ENCODE data around the gene CES3.
"Not testable (repeated sequence)": the region's sequence is repeated elsewhere in the genome, so short reads cannot be mapped to it uniquely, and the experiment has no call there.

CES3 gene

GRCh38 chr16:66945939-66946338 is 15.1 kb upstream of the CES3 start:
- no peak for DNase-seq (ENCODE audit: low spot score)

GRCh38 chr16:66946541-66946940 is 14.5 kb upstream of the CES3 start:
- no peak for DNase-seq (ENCODE audit: low spot score)

GRCh38 chr16:66946974-66947301 is 14.1 kb upstream of the CES3 start:
- no peak for DNase-seq (ENCODE audit: low spot score)

GRCh38 chr16:66947302-66948065 is 13.6 kb upstream of the CES3 start:
- DNase-seq (ENCODE audit: low spot score): peak; percentile 94

GRCh38 chr16:66948134-66948836 is 12.8 kb upstream of the CES3 start:
- DNase-seq (ENCODE audit: low spot score): no peak

GRCh38 chr16:66948837-66949225 is 12.2 kb upstream of the CES3 start:
- DNase-seq (ENCODE audit: low spot score): no peak

GRCh38 chr16:66949472-66949871 is 11.6 kb upstream of the CES3 start:
- DNase-seq (ENCODE audit: low spot score): no peak

GRCh38 chr16:66950437-66950836 is 10.6 kb upstream of the CES3 start:
- DNase-seq (ENCODE audit: low spot score): no peak

GRCh38 chr16:66950971-66951790 is 9.9 kb upstream of the CES3 start:
- no peak for DNase-seq (ENCODE audit: low spot score)

GRCh38 chr16:66952430-66953110 is 8.5 kb upstream of the CES3 start:
- DNase-seq (ENCODE audit: low spot score): no peak

GRCh38 chr16:66953462-66954096 is 7.5 kb upstream of the CES3 start:
- DNase-seq (ENCODE audit: low spot score): no peak

GRCh38 chr16:66954097-66954659 is 6.9 kb upstream of the CES3 start:
- peak; percentile 90 for DNase-seq (ENCODE audit: low spot score)

- not testable (repeated sequence) for DNase-seq (ENCODE audit: low spot score)
Observed at GRCh38 chr16:66955363-66956153, 5.5 kb upstream of the CES3 start.

- not testable (repeated sequence) for DNase-seq (ENCODE audit: low spot score)
Observed at GRCh38 chr16:66956154-66956457, 5.0 kb upstream of the CES3 start.

- DNase-seq (ENCODE audit: low spot score): no peak
Observed at GRCh38 chr16:66958857-66959703, 2.0 kb upstream of the CES3 start.

GRCh38 chr16:66959704-66960161 is 1.3 kb upstream of the CES3 start:
- no peak for DNase-seq (ENCODE audit: low spot score)

GRCh38 chr16:66960270-66960669 is 796 bp upstream of the CES3 start:
- no peak for DNase-seq (ENCODE audit: low spot score)

GRCh38 chr16:66961914-66962313 is 848 bp downstream of the CES3 start:
- DNase-seq (ENCODE audit: low spot score): peak; percentile 19

- DNase-seq (ENCODE audit: low spot score): no peak
Observed at GRCh38 chr16:66964049-66964448, 3.0 kb downstream of the CES3 start.

GRCh38 chr16:66968847-66969246 is 7.8 kb downstream of the CES3 start:
- no peak for DNase-seq (ENCODE audit: low spot score)

Measured in NAMALWA (cell line).